HepG2 (cell line): ENCODE measurements around the gene TAC3. TPM values are rescaled to one million over a fixed set of nuclear protein-coding genes. Genes with fewer than 3 reads are reported as not detected.

Source experiments
- ATRX ChIP-seq: sonication (generic); formaldehyde crosslinking; IDR thresholded peaks from 2 replicates; pipeline ENCODE4 v1.4.0; 2020; ENCODE audit warnings: missing genetic modification reagents, borderline replicate concordance
- CCAR2 ChIP-seq: fragments of 200-400 bp; formaldehyde crosslinking; optimal IDR thresholded peaks from 2 replicates; pipeline ENCODE3; 2018; ENCODE audit warnings: low read depth, mild to moderate bottlenecking, low read length, moderate library complexity
- GABPB1 ChIP-seq: IDR thresholded peaks from 2 replicates; pipeline ENCODE4 v1.6.1; 2016; ENCODE audit warnings: mild to moderate bottlenecking, missing genetic modification reagents, moderate library complexity, missing compliant biosample characterization
- HOXA9 ChIP-seq: sonication (generic); formaldehyde crosslinking; IDR thresholded peaks from 2 replicates; pipeline ENCODE4 v1.8.1; 2022; ENCODE audit warnings: missing genetic modification reagents, mild to moderate bottlenecking, moderate library complexity, borderline replicate concordance
- JUNB ChIP-seq: sonication (generic); formaldehyde crosslinking; IDR thresholded peaks from 2 replicates; pipeline ENCODE4 v1.8.0; 2022; ENCODE audit warnings: missing genetic modification reagents, mild to moderate bottlenecking, borderline replicate concordance
- KAT7 ChIP-seq: IDR thresholded peaks from 2 replicates; pipeline ENCODE4 v1.6.1; 2018; ENCODE audit warnings: borderline replicate concordance, missing compliant biosample characterization
- MAZ ChIP-seq, 2 experiments: sonication (generic) in 1 of 2; formaldehyde crosslinking in 1 of 2; IDR thresholded peaks; 2 replicates each; pipeline versions ENCODE4 v1.5.0 to v1.6.1; 2012 to 2020; ENCODE audit warnings: low read depth in 2 of 2, mild to moderate bottlenecking in 2 of 2, borderline replicate concordance in 1 of 2, improper control_type of control experiment in 1 of 2, low read length in 1 of 2, missing genetic modification reagents in 1 of 2, moderate library complexity in 1 of 2
- NCOA2 ChIP-seq: sonication (generic); formaldehyde crosslinking; IDR thresholded peaks from 2 replicates; pipeline ENCODE4 v1.8.0; 2022; ENCODE audit warnings: inconsistent platforms
- PLRG1 ChIP-seq: fragments of 450-650 bp; conservative IDR thresholded peaks from 2 replicates; pipeline ENCODE4 v1.6.1; 2016
- THYN1 ChIP-seq: sonication (generic); formaldehyde crosslinking; IDR thresholded peaks from 2 replicates; pipeline ENCODE4 v1.8.1; 2023; ENCODE audit warnings: low read depth, mild to moderate bottlenecking, moderate library complexity, missing genetic modification reagents, borderline replicate concordance
- ZBTB7B ChIP-seq: sonication (generic); formaldehyde crosslinking; IDR thresholded peaks from 2 replicates; pipeline ENCODE4 v1.4.0; 2020; ENCODE audit warnings: missing genetic modification reagents
- ZEB1 ChIP-seq: IDR thresholded peaks from 2 replicates; pipeline ENCODE4 v1.6.1; 2012; ENCODE audit warnings: mild to moderate bottlenecking, low read depth, inconsistent platforms; ENCODE audit not compliant: insufficient replicate concordance
- ZMYM3 ChIP-seq: sonication (generic); formaldehyde crosslinking; IDR thresholded peaks from 2 replicates; pipeline ENCODE4 v1.5.1; 2020; ENCODE audit warnings: mild to moderate bottlenecking, missing genetic modification reagents
- ZNF17 ChIP-seq: sonication (generic); formaldehyde crosslinking; IDR thresholded peaks from 2 replicates; pipeline ENCODE4 v1.5.0; 2020; ENCODE audit warnings: mild to moderate bottlenecking, missing genetic modification reagents
- ZNF280D ChIP-seq: sonication (generic); formaldehyde crosslinking; IDR thresholded peaks from 2 replicates; pipeline ENCODE4 v1.5.1; 2020; ENCODE audit warnings: mild to moderate bottlenecking, missing genetic modification reagents
- ZNF350 ChIP-seq: sonication (generic); formaldehyde crosslinking; IDR thresholded peaks from 2 replicates; pipeline ENCODE4 v1.4.0; 2020; ENCODE audit warnings: mild to moderate bottlenecking, low read depth, missing genetic modification reagents, borderline replicate concordance
- ZNF367 ChIP-seq: sonication (generic); formaldehyde crosslinking; IDR thresholded peaks from 2 replicates; pipeline ENCODE4 v1.4.0; 2020; ENCODE audit warnings: missing genetic modification reagents, borderline replicate concordance
- ZNF432 ChIP-seq: sonication (generic); formaldehyde crosslinking; IDR thresholded peaks from 2 replicates; pipeline ENCODE4 v1.5.0; 2020; ENCODE audit warnings: missing genetic modification reagents, mild to moderate bottlenecking, borderline replicate concordance
- ZNF558 ChIP-seq: sonication (generic); formaldehyde crosslinking; IDR thresholded peaks from 2 replicates; pipeline ENCODE4 v1.9.0; 2022; ENCODE audit warnings: mild to moderate bottlenecking, missing genetic modification reagents, borderline replicate concordance
- polyA plus RNA-seq, 8 experiments: library from polyadenylated mRNA; depleted of rRNA in 3 of 8; stranded (reverse) in 7 of 8; unstranded in 1 of 8; fragments of >200 nt; fragmentation: Illumina TruSeq in 4 of 8; extraction: Trizol in 4 of 8; gene quantifications; 2 replicates each; pipeline versions ENCODE4 v1.2.1 to v1.2.3, GENCODE V29; 2011 to 2016; ENCODE audit warnings: low read depth in 4 of 8, missing spikeins in 1 of 8, mixed read lengths in 1 of 8; ENCODE audit not compliant: insufficient read depth in 1 of 8
- total RNA-seq, 5 experiments: library from RNA; depleted of rRNA; stranded (reverse); fragments of >200 nt; fragmentation: Illumina TruSeq; extraction: Trizol; gene quantifications; 2 replicates each; pipeline ENCODE4 v1.2.3, GENCODE V29; 2016; ENCODE audit warnings: low read depth in 1 of 5
- TF ChIP-seq, protein P1 (sequence below): sonication (generic); formaldehyde crosslinking; IDR thresholded peaks from 2 replicates; pipeline ENCODE4 v1.5.1; 2020; ENCODE audit warnings: mild to moderate bottlenecking, missing genetic modification reagents, borderline replicate concordance
- TF ChIP-seq, protein P2 (sequence below): sonication (generic); formaldehyde crosslinking; IDR thresholded peaks from 2 replicates; pipeline ENCODE4 v1.5.0; 2020; ENCODE audit warnings: missing genetic modification reagents, mild to moderate bottlenecking, borderline replicate concordance

TAC3 gene
- total and polyA plus RNA-seq, 2 of the 13 experiments (the other 11 are each of a cell fraction or from before 2014, with no cell fraction given): 0.13 to 0.15 TPM

DNA sequence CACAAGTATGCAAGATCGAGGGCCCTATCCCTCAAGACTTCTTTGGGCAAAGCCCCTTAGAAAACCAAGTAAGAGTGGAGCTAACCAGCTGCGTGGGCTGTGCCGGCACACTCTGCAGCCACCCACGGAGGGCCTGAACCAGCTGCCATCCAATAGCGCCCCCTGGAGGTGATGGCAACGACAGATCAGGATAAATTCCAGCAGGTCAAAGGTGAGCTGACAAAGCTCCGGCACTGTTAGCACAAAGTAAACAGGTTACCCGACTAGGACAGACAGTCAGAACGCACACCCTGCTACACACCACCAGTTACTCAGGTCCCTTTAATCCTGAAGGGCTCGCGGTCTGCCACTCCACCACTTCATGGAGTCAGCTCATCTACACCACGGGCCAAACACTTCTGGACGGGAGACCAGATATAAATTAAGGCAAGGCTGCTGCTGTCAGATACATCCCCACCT is 14.9 kb downstream of the TAC3 start (continued):
- peak; percentile 62; the same call in 1 of the 2 replicates for TF ChIP-seq ZNF367 (CRISPR knock-in tag)
- peak; percentile 44 for TF ChIP-seq ZEB1
- TF ChIP-seq CCAR2: no peak
- TF ChIP-seq PLRG1: no peak
- TF ChIP-seq ZNF350: peak; percentile 68; the same call in 1 of the 2 replicates
- TF ChIP-seq MAZ (IDR thresholded peaks at IDR 0.05; ENCODE audit: borderline replicate concordance, low read depth, low read length): no peak
- 0 out of 2 replicates have a peak, but pooled peaks have one; percentile 55 for TF ChIP-seq MAZ (CRISPR knock-in tag; IDR thresholded peaks at IDR 0.05; ENCODE audit: low read depth)
- no peak for TF ChIP-seq HOXA9 (CRISPR knock-in tag)
- TF ChIP-seq, protein P1, sequence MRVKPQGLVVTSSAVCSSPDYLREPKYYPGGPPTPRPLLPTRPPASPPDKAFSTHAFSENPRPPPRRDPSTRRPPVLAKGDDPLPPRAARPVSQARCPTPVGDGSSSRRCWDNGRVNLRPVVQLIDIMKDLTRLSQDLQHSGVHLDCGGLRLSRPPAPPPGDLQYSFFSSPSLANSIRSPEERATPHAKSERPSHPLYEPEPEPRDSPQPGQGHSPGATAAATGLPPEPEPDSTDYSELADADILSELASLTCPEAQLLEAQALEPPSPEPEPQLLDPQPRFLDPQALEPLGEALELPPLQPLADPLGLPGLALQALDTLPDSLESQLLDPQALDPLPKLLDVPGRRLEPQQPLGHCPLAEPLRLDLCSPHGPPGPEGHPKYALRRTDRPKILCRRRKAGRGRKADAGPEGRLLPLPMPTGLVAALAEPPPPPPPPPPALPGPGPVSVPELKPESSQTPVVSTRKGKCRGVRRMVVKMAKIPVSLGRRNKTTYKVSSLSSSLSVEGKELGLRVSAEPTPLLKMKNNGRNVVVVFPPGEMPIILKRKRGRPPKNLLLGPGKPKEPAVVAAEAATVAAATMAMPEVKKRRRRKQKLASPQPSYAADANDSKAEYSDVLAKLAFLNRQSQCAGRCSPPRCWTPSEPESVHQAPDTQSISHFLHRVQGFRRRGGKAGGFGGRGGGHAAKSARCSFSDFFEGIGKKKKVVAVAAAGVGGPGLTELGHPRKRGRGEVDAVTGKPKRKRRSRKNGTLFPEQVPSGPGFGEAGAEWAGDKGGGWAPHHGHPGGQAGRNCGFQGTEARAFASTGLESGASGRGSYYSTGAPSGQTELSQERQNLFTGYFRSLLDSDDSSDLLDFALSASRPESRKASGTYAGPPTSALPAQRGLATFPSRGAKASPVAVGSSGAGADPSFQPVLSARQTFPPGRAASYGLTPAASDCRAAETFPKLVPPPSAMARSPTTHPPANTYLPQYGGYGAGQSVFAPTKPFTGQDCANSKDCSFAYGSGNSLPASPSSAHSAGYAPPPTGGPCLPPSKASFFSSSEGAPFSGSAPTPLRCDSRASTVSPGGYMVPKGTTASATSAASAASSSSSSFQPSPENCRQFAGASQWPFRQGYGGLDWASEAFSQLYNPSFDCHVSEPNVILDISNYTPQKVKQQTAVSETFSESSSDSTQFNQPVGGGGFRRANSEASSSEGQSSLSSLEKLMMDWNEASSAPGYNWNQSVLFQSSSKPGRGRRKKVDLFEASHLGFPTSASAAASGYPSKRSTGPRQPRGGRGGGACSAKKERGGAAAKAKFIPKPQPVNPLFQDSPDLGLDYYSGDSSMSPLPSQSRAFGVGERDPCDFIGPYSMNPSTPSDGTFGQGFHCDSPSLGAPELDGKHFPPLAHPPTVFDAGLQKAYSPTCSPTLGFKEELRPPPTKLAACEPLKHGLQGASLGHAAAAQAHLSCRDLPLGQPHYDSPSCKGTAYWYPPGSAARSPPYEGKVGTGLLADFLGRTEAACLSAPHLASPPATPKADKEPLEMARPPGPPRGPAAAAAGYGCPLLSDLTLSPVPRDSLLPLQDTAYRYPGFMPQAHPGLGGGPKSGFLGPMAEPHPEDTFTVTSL (CRISPR knock-in tag): peak; percentile 50
- peak; percentile 34; the same call in 1 of the 2 replicates for TF ChIP-seq NCOA2 (CRISPR knock-in tag)
- no peak for TF ChIP-seq JUNB
- no peak for TF ChIP-seq THYN1 (CRISPR knock-in tag)
- TF ChIP-seq ZNF432: no peak
- TF ChIP-seq, protein P2, sequence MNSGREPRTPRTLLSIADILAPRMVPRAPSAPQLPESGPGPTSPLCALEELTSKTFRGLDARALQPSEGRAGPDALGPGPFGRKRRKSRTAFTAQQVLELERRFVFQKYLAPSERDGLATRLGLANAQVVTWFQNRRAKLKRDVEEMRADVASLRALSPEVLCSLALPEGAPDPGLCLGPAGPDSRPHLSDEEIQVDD: no peak
- 0 out of 2 replicates have a peak, but pooled peaks have one; percentile 50 for TF ChIP-seq KAT7
- peak; percentile 86 for TF ChIP-seq ZMYM3 (CRISPR knock-in tag)
- TF ChIP-seq ZBTB7B (CRISPR knock-in tag): no peak
- TF ChIP-seq ZNF280D: 0 out of 2 replicates have a peak, but pooled peaks have one; percentile 55
- no peak for TF ChIP-seq ATRX (CRISPR knock-in tag)
- TF ChIP-seq GABPB1 (CRISPR knock-in tag): peak; percentile 54
- no peak for TF ChIP-seq ZNF558 (CRISPR knock-in tag)
- no peak for TF ChIP-seq ZNF17
